ENCODE measurements around the gene NCKAP5.

NCKAP5 gene

GRCh38 chr2:133012847-133013734 is 555.2 kb downstream of the NCKAP5 start:
- ChIA-PET CTCF (no interaction called here), POLR2A (no interaction called here)
- WGBS (ENCODE audit: insufficient coverage): 90% methylated on average over 1 of the region's 6 CpGs
- Histone ChIP-seq H3K27me3 (replicated peaks in 2 of 5; ENCODE audit: control insufficient read depth in 4 of 5, insufficient read depth in 5 of 5, low read length in 4 of 5) (no peaks in the 10 kb centered on the region), H3K27ac (ENCODE audit: insufficient read depth in 1 of 2, low read depth in 1 of 2, low read length in 2 of 2, poor library complexity in 1 of 2, severe bottlenecking in 2 of 2) (no peak overlapping the region), H3K4me3 (ENCODE audit: control insufficient read depth in 1 of 7, extremely low read depth in 1 of 7, insufficient read depth in 4 of 7, low read depth in 2 of 7, low read length in 6 of 7) (no peak overlapping the region), H3K9me3 (ENCODE audit: control extremely low read depth in 1 of 5, control insufficient read depth in 4 of 5, insufficient read depth in 2 of 5, low read depth in 1 of 5, low read length in 4 of 5) (no peaks in the 10 kb centered on the region), H3K4me1 (ENCODE audit: control extremely low read depth in 1 of 4, control insufficient read depth in 4 of 4, insufficient read depth in 4 of 4, low read length in 3 of 4) (no peaks in the 10 kb centered on the region), H3K36me3 (ENCODE audit: control insufficient read depth in 4 of 4, insufficient read depth in 4 of 4, low read length in 3 of 4) (no peaks in the 10 kb centered on the region)
- DNase-seq: no peak

GRCh38 chr2:133004623-133005022 is 563.6 kb downstream of the NCKAP5 start:
- Histone ChIP-seq H3K4me1 (ENCODE audit: control extremely low read depth in 1 of 4, control insufficient read depth in 4 of 4, insufficient read depth in 4 of 4, low read length in 3 of 4) (no peaks in the 10 kb centered on the region), H3K27me3 (replicated peaks in 2 of 5; ENCODE audit: control insufficient read depth in 4 of 5, insufficient read depth in 5 of 5, low read length in 4 of 5) (no peaks in the 10 kb centered on the region), H3K27ac (ENCODE audit: insufficient read depth in 1 of 2, low read depth in 1 of 2, low read length in 2 of 2, poor library complexity in 1 of 2, severe bottlenecking in 2 of 2) (no peak overlapping the region), H3K36me3 (ENCODE audit: control insufficient read depth in 4 of 4, insufficient read depth in 4 of 4, low read length in 3 of 4) (no peaks in the 10 kb centered on the region), H3K4me3 (ENCODE audit: control insufficient read depth in 1 of 7, extremely low read depth in 1 of 7, insufficient read depth in 4 of 7, low read depth in 2 of 7, low read length in 6 of 7) (no peak overlapping the region), H3K9me3 (ENCODE audit: control extremely low read depth in 1 of 5, control insufficient read depth in 4 of 5, insufficient read depth in 2 of 5, low read depth in 1 of 5, low read length in 4 of 5) (peaks cover 0 to 3% (median 1%) of the 10 kb centered on the region in 5 experiments)
- 90% methylated on average over 5 of the region's 5 CpGs for WGBS (ENCODE audit: insufficient coverage)
- no peak for DNase-seq
- POLR2A ChIA-PET: no interaction called here
- CTCF ChIA-PET: no interaction called here

- DNase-seq: no peak
- Histone ChIP-seq H3K4me3 (ENCODE audit: control insufficient read depth in 1 of 7, extremely low read depth in 1 of 7, insufficient read depth in 4 of 7, low read depth in 2 of 7, low read length in 6 of 7) (no peak overlapping the region), H3K36me3 (ENCODE audit: control insufficient read depth in 4 of 4, insufficient read depth in 4 of 4, low read length in 3 of 4) (no peaks in the 10 kb centered on the region), H3K9me3 (ENCODE audit: control extremely low read depth in 1 of 5, control insufficient read depth in 4 of 5, insufficient read depth in 2 of 5, low read depth in 1 of 5, low read length in 4 of 5) (peaks cover 0 to 3% (median 1%) of the 10 kb centered on the region in 5 experiments), H3K27me3 (replicated peaks in 2 of 5; ENCODE audit: control insufficient read depth in 4 of 5, insufficient read depth in 5 of 5, low read length in 4 of 5) (no peaks in the 10 kb centered on the region), H3K27ac (ENCODE audit: insufficient read depth in 1 of 2, low read depth in 1 of 2, low read length in 2 of 2, poor library complexity in 1 of 2, severe bottlenecking in 2 of 2) (no peak overlapping the region), H3K4me1 (ENCODE audit: control extremely low read depth in 1 of 4, control insufficient read depth in 4 of 4, insufficient read depth in 4 of 4, low read length in 3 of 4) (no peaks in the 10 kb centered on the region)
- CTCF ChIA-PET: no interaction called here
- POLR2A ChIA-PET: no interaction called here
- WGBS (ENCODE audit: insufficient coverage): 94% methylated on average over 2 of the region's 2 CpGs
Observed at GRCh38 chr2:132999421-132999820, 568.8 kb downstream of the NCKAP5 start.

- ChIA-PET POLR2A (no interaction called here), CTCF (no interaction called here)
- Histone ChIP-seq H3K4me3 (ENCODE audit: control insufficient read depth in 1 of 7, extremely low read depth in 1 of 7, insufficient read depth in 4 of 7, low read depth in 2 of 7, low read length in 6 of 7) (no peak overlapping the region), H3K9me3 (ENCODE audit: control extremely low read depth in 1 of 5, control insufficient read depth in 4 of 5, insufficient read depth in 2 of 5, low read depth in 1 of 5, low read length in 4 of 5) (peaks cover 0 to 1% (median 0%) of the 10 kb centered on the region in 5 experiments), H3K27ac (ENCODE audit: insufficient read depth in 1 of 2, low read depth in 1 of 2, low read length in 2 of 2, poor library complexity in 1 of 2, severe bottlenecking in 2 of 2) (no peak overlapping the region), H3K27me3 (replicated peaks in 2 of 5; ENCODE audit: control insufficient read depth in 4 of 5, insufficient read depth in 5 of 5, low read length in 4 of 5) (no peaks in the 10 kb centered on the region), H3K4me1 (ENCODE audit: control extremely low read depth in 1 of 4, control insufficient read depth in 4 of 4, insufficient read depth in 4 of 4, low read length in 3 of 4) (no peaks in the 10 kb centered on the region), H3K36me3 (ENCODE audit: control insufficient read depth in 4 of 4, insufficient read depth in 4 of 4, low read length in 3 of 4) (no peaks in the 10 kb centered on the region)
- DNase-seq: no peak
Observed at GRCh38 chr2:132998221-132998620, 570.0 kb downstream of the NCKAP5 start.

- 93% methylated on average over 2 of the region's 8 CpGs for WGBS (ENCODE audit: insufficient coverage)
- H3K36me3 ChIP-seq (ENCODE audit: control insufficient read depth in 4 of 4, insufficient read depth in 4 of 4, low read length in 3 of 4): no peaks in the 10 kb centered on the region
- H3K9me3 ChIP-seq (ENCODE audit: control extremely low read depth in 1 of 5, control insufficient read depth in 4 of 5, insufficient read depth in 2 of 5, low read depth in 1 of 5, low read length in 4 of 5): no peaks in the 10 kb centered on the region
- no peaks in the 10 kb centered on the region for H3K27me3 ChIP-seq (replicated peaks in 2 of 5; ENCODE audit: control insufficient read depth in 4 of 5, insufficient read depth in 5 of 5, low read length in 4 of 5)
- H3K4me3 ChIP-seq (ENCODE audit: control insufficient read depth in 1 of 7, extremely low read depth in 1 of 7, insufficient read depth in 4 of 7, low read depth in 2 of 7, low read length in 6 of 7): no peak overlapping the region
- no peak for DNase-seq
- H3K27ac ChIP-seq (ENCODE audit: insufficient read depth in 1 of 2, low read depth in 1 of 2, low read length in 2 of 2, poor library complexity in 1 of 2, severe bottlenecking in 2 of 2): no peak overlapping the region
- ChIA-PET POLR2A (no interaction called here), CTCF (interaction anchor here (0.5 kb wide), 1 partner anchor 1477 kb away, joined by 3 read pairs; no protein-coding TSS in a partner anchor)
- H3K4me1 ChIP-seq (ENCODE audit: control extremely low read depth in 1 of 4, control insufficient read depth in 4 of 4, insufficient read depth in 4 of 4, low read length in 3 of 4): no peaks in the 10 kb centered on the region
Observed at GRCh38 chr2:132991471-132992045, 576.7 kb downstream of the NCKAP5 start.

GRCh38 chr2:132984731-132985130 is 583.5 kb downstream of the NCKAP5 start:
- CTCF ChIA-PET: no interaction called here
- 82% methylated on average over 2 of the region's 2 CpGs for WGBS (ENCODE audit: insufficient coverage)

GRCh38 chr2:132980304-132980703 is 588.0 kb downstream of the NCKAP5 start:
- no peak overlapping the region for H3K27ac ChIP-seq (ENCODE audit: insufficient read depth in 1 of 2, low read depth in 1 of 2, low read length in 2 of 2, poor library complexity in 1 of 2, severe bottlenecking in 2 of 2)
- no peaks in the 10 kb centered on the region for H3K4me1 ChIP-seq (ENCODE audit: control extremely low read depth in 1 of 4, control insufficient read depth in 4 of 4, insufficient read depth in 4 of 4, low read length in 3 of 4)
- DNase-seq: no peak
- CTCF ChIA-PET: no interaction called here
- no peak overlapping the region for H3K4me3 ChIP-seq (ENCODE audit: control insufficient read depth in 1 of 7, extremely low read depth in 1 of 7, insufficient read depth in 4 of 7, low read depth in 2 of 7, low read length in 6 of 7)
- no peaks in the 10 kb centered on the region for H3K9me3 ChIP-seq (ENCODE audit: control extremely low read depth in 1 of 5, control insufficient read depth in 4 of 5, insufficient read depth in 2 of 5, low read depth in 1 of 5, low read length in 4 of 5)
- WGBS (ENCODE audit: insufficient coverage): no CpG with 5 or more reads among the region's 2 CpGs
- POLR2A ChIA-PET: no interaction called here
- no peaks in the 10 kb centered on the region for H3K36me3 ChIP-seq (ENCODE audit: control insufficient read depth in 4 of 4, insufficient read depth in 4 of 4, low read length in 3 of 4)
- no peaks in the 10 kb centered on the region for H3K27me3 ChIP-seq (replicated peaks in 2 of 5; ENCODE audit: control insufficient read depth in 4 of 5, insufficient read depth in 5 of 5, low read length in 4 of 5)

More at GRCh38 chr2:132984731-132985130, 583.5 kb downstream of the NCKAP5 start:
- H3K36me3 ChIP-seq (ENCODE audit: control insufficient read depth in 4 of 4, insufficient read depth in 4 of 4, low read length in 3 of 4): no peaks in the 10 kb centered on the region
- H3K9me3 ChIP-seq (ENCODE audit: control extremely low read depth in 1 of 5, control insufficient read depth in 4 of 5, insufficient read depth in 2 of 5, low read depth in 1 of 5, low read length in 4 of 5): no peaks in the 10 kb centered on the region
- POLR2A ChIA-PET: no interaction called here
- no peaks in the 10 kb centered on the region for H3K27me3 ChIP-seq (replicated peaks in 2 of 5; ENCODE audit: control insufficient read depth in 4 of 5, insufficient read depth in 5 of 5, low read length in 4 of 5)
- no peaks in the 10 kb centered on the region for H3K4me1 ChIP-seq (ENCODE audit: control extremely low read depth in 1 of 4, control insufficient read depth in 4 of 4, insufficient read depth in 4 of 4, low read length in 3 of 4)
- no peak overlapping the region for H3K4me3 ChIP-seq (ENCODE audit: control insufficient read depth in 1 of 7, extremely low read depth in 1 of 7, insufficient read depth in 4 of 7, low read depth in 2 of 7, low read length in 6 of 7)
- H3K27ac ChIP-seq (ENCODE audit: insufficient read depth in 1 of 2, low read depth in 1 of 2, low read length in 2 of 2, poor library complexity in 1 of 2, severe bottlenecking in 2 of 2): no peak overlapping the region
- no peak for DNase-seq

Measured in common myeloid progenitor, CD34-positive (primary cell).